Measurements from ENCODE around the gene PPP1CA. TPM values are rescaled to one million over a fixed set of nuclear protein-coding genes. Genes with fewer than 3 reads are reported as not detected.

The PPP1CA gene
- total RNA-seq, 1 donor from 2014 or later: 134 TPM

DNA sequence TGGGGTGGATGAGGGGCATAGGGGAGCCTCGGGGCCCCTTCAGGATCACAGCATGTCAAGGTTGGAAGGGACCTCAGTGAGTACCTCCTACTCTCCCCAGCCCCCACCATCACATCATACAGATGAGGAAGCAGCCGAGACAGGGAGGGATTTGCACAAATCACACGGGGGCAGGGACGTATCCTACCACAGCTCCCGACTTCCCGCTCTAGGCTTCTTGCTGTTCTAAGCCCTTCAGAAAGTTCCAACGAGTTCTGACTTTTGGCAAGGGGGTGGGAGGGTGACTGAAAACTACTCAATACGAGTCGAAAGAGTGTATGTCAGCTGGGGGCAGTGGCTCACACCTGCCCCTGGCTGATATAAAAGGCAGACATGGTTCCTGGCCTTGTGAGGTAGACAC is 14.6 kb downstream of the PPP1CA start:
- Histone ChIP-seq H3K27me3 (no peaks in the 10 kb centered on the region), H3K9me3 (no peaks in the 10 kb centered on the region), H3K27ac (no peak overlapping the region), H3K4me3 (no peak overlapping the region), H3K36me3 (no peaks in the 10 kb centered on the region), H3K4me1 (peaks cover 15% of the 10 kb centered on the region)
- DNase-seq: no peak
- intact Hi-C loops (cut with DNase I): loop anchor here (5.0 kb wide), 1 partner anchor 35 kb away; the partner anchor contains the start of gene POLD4
- TF ChIP-seq, protein P1, sequence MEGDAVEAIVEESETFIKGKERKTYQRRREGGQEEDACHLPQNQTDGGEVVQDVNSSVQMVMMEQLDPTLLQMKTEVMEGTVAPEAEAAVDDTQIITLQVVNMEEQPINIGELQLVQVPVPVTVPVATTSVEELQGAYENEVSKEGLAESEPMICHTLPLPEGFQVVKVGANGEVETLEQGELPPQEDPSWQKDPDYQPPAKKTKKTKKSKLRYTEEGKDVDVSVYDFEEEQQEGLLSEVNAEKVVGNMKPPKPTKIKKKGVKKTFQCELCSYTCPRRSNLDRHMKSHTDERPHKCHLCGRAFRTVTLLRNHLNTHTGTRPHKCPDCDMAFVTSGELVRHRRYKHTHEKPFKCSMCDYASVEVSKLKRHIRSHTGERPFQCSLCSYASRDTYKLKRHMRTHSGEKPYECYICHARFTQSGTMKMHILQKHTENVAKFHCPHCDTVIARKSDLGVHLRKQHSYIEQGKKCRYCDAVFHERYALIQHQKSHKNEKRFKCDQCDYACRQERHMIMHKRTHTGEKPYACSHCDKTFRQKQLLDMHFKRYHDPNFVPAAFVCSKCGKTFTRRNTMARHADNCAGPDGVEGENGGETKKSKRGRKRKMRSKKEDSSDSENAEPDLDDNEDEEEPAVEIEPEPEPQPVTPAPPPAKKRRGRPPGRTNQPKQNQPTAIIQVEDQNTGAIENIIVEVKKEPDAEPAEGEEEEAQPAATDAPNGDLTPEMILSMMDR (IDR thresholded peaks at IDR 0.05): no peak
- no peak for ATAC-seq

DNA sequence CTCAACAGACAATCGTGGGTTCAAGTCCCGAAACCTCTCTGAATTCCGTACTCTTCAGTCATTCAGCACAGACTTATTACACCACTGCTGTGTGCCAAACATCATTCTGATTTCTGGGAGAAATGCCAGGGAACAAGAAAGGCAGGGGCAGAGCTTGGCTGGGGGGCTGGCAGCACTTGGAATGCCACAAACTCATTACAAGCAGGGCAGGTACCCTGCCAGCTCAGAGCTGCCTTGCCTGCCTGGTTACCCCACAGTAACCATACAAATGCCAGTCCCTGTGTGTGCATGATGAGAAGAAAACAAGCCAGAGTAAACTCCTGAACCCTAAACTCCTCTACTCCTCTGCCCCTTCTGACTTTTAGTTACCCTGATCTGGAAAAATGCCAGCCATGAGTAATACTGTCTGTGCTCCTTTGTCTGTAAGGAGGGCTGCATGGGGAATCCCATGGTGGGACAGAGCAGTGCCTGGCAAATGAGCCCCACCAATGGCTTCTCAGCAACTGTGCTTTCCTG is 16.7 kb downstream of the PPP1CA start:
- Histone ChIP-seq H3K9me3 (no peaks in the 10 kb centered on the region), H3K4me1 (peaks cover 9% of the 10 kb centered on the region), H3K27me3 (no peaks in the 10 kb centered on the region), H3K27ac (no peak overlapping the region), H3K4me3 (no peak overlapping the region), H3K36me3 (no peaks in the 10 kb centered on the region)
- TF ChIP-seq, protein P1 (IDR thresholded peaks at IDR 0.05): no peak
- intact Hi-C loops (cut with DNase I): loop anchor here (5.0 kb wide), 1 partner anchor 33 kb away; the partner anchor contains the start of gene POLD4
- peak; percentile 6 for ATAC-seq
- no peak for DNase-seq

DNA sequence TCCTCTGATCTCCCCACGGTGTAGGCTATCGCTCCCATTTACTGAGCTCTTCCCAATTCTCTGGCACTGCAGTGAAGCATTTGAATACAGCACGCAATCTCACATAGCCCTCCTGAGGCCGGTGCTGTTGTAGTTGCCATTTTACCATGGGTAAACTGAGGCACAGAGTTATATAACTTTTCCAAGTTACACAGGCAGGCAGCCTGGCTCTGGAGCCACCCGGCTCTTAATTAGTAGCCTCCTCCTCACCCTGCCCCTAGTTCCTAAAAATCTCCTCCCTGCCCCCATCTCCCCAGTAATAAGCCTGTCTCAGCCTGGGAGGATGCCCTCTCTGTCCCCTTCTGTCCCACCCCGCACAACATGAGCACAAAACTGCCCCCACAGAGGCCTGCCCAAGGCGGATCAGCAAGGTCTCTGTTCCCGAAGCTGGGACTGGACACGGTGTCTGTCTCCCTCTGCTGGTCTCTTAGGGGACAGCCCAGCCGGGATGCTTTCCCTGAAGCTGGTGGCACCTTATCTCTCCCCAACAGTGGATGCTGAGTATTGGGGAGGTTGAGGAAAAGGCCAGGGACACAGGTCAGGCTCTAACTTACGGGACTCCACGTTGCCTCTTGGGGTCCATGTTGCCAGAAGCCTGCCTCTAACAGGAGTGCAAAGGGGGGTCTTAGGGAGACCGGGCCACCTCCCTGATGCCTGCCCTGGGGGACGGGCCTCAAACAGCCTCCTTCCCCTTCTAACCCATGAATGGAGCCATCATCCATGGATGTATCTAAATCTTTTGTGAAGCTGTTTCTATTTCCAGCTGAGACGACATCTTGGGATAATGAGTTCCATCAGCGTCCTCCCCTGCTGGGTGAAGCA is 19.2 kb downstream of the PPP1CA start:
- Histone ChIP-seq H3K27me3 (no peaks in the 10 kb centered on the region), H3K9me3 (no peaks in the 10 kb centered on the region), H3K36me3 (no peaks in the 10 kb centered on the region), H3K4me3 (no peak overlapping the region), H3K27ac (no peak overlapping the region), H3K4me1 (peaks cover 9% of the 10 kb centered on the region)
- peak; percentile 94 for ATAC-seq
- peak; percentile 88 for DNase-seq
- intact Hi-C loops (cut with DNase I): no loop called here
- TF ChIP-seq, protein P1 (IDR thresholded peaks at IDR 0.05): peak; percentile 97

DNA sequence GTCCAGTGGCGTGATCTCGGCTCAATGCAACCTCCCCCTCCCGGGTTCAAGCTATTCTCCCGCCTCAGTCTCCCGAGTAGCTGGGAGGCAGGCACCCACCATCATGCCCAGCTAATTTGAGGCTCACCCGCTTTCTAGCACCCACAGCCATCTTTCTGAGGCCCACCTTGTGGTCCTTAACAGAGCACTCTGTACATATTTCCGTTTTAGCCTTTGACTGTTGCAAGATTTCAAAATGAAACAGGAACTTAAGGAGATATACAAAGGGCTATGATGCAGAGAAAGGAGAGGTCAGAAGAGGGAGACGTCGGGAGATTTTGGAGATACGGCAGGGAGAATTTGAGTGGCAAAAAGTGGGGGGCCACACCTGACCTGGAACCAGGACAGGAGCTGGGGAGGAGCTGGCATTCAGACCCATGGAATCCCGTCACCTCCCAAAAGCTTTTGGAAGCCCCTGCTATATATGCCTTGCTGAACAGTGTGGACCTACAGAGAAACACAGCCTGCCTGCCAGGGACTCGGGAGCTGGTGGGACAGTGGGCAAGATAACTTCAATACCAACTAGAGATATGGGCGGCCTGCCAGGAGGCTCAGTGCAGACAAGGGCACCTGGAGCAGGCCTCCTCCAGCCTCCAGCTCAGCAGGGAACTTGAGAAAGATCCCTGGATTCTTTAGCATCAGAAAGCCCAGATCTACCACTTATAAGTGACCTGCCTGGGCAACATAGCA is 20.2 kb downstream of the PPP1CA start:
- H3K27ac ChIP-seq: peak overlapping the region; percentile 11
- intact Hi-C loops (cut with DNase I): no loop called here

More for the DNA sequence above, 20.2 kb downstream of the PPP1CA start:
- H3K36me3 ChIP-seq: no peaks in the 10 kb centered on the region
- peaks cover 9% of the 10 kb centered on the region for H3K4me1 ChIP-seq
- no peaks in the 10 kb centered on the region for H3K9me3 ChIP-seq
- ATAC-seq (peak; percentile 57), DNase-seq (no peak)
- no peak overlapping the region for H3K4me3 ChIP-seq
- TF ChIP-seq, protein P1 (IDR thresholded peaks at IDR 0.05): no peak
- no peaks in the 10 kb centered on the region for H3K27me3 ChIP-seq
